GM12872 (cell line): ENCODE results near the gene PUS7.

ENCODE experiments used
- CTCF ChIP-seq: IDR thresholded peaks from 3 replicates; pipeline ENCODE4 v1.5.1; 2011; ENCODE audit warnings: low read depth, mild to moderate bottlenecking, low read length, moderate library complexity; ENCODE audit not compliant: insufficient read depth

PUS7 gene

GRCh38 chr7:105521717-105522463 lies at the start of gene PUS7:
PUS7 (minus strand) TSS chr7:105522271; CDS start chr7:105508512, 13,759 bp downstream.
- no peak for TF ChIP-seq CTCF

GRCh38 chr7:105567821-105568220 lies 45.8 kb upstream of the PUS7 start:
- no peak for TF ChIP-seq CTCF

GRCh38 chr7:105567024-105567423 lies 45.0 kb upstream of the PUS7 start:
- no peak for TF ChIP-seq CTCF

GRCh38 chr7:105565190-105565589 lies 43.1 kb upstream of the PUS7 start:
- no peak for TF ChIP-seq CTCF

GRCh38 chr7:105559926-105560325 lies 37.9 kb upstream of the PUS7 start:
- TF ChIP-seq CTCF, result no peak

GRCh38 chr7:105538339-105538738 lies 16.3 kb upstream of the PUS7 start:
- no peak for TF ChIP-seq CTCF

GRCh38 chr7:105532709-105533460 lies 10.8 kb upstream of the PUS7 start:
- TF ChIP-seq CTCF, result no peak
